Lower lobe of right lung (tissue), 2 donors: ENCODE measurements around the gene RNF43. TPM values are rescaled to one million over a fixed set of nuclear protein-coding genes. Genes with fewer than 3 reads are reported as not detected.

ENCODE experiments used
- ATAC-seq, 2 donors: fragments of 200-7000 bp; cut with Tn5 transposase; one replicate each; pipeline ENCODE4 v1.9.1; 2020 to 2022; ENCODE audit warnings: mild to moderate bottlenecking in 2 of 2, moderate library complexity in 2 of 2
- DNase-seq: peaks from one replicate; pipeline ENCODE4 v3.0.0-alpha.2; 2020
- H3K27ac ChIP-seq: fragments of 200-600 bp; one replicate; pipeline ENCODE4 v1.8.0; 2022
- H3K27me3 ChIP-seq: fragments of 200-600 bp; one replicate; pipeline ENCODE4 v1.8.0; 2022; ENCODE audit warnings: low read depth
- H3K36me3 ChIP-seq: fragments of 200-600 bp; one replicate; pipeline ENCODE4 v1.8.0; 2022; ENCODE audit warnings: mild to moderate bottlenecking
- H3K4me1 ChIP-seq: fragments of 200-600 bp; one replicate; pipeline ENCODE4 v1.8.0; 2022
- H3K4me3 ChIP-seq: fragments of 200-600 bp; one replicate; pipeline ENCODE4 v1.8.0; 2022; ENCODE audit warnings: mild to moderate bottlenecking
- H3K9me3 ChIP-seq: fragments of 200-600 bp; one replicate; pipeline ENCODE4 v1.8.0; 2022
- intact Hi-C: fragments of 100-400 bp; cut with DNase I; formaldehyde crosslinking; loops from one replicate; pipeline ENCODE4 v1.11.0; 2022
- total RNA-seq: library from RNA; stranded (reverse); fragmentation: NEBNext Ultra II Directional; extraction: Animal tissue kit (Norgen Biotek cat#: 25700); gene quantifications from one replicate; pipeline ENCODE4 v1.2.1, GENCODE V29; 2021
- TF ChIP-seq, protein P1 (sequence below): fragments of 200-600 bp; IDR thresholded peaks from one replicate; pipeline ENCODE4 v1.8.0; 2022; ENCODE audit warnings: antibody characterized with exemption, mild to moderate bottlenecking
- donor health status: DM: no; HTN: yes; CAD: no; lungs with severe emphysema.

RNF43 gene
- total RNA-seq, 1 donor from 2014 or later = 9.7 TPM

DNA sequence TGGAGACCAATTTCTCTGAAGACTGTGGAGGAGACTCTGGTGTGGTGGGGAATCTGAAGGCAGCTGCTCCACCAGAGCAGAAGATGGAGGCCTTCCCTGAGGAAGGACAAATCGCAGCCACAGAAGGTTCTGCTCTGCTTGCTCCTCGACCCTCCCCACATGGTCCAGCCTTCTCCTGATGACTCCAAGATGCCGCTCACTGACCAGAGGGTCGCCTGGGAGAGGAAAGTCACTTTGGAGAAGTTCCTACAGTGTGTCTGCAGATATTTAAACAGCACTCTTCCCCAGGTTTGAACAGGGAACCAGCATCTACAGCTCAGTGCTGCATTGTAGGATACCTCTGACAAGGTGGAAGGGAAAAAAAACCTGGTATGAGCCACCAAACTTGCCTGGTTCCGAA lies 44.3 kb downstream of the RNF43 start:
- TF ChIP-seq, protein P1, sequence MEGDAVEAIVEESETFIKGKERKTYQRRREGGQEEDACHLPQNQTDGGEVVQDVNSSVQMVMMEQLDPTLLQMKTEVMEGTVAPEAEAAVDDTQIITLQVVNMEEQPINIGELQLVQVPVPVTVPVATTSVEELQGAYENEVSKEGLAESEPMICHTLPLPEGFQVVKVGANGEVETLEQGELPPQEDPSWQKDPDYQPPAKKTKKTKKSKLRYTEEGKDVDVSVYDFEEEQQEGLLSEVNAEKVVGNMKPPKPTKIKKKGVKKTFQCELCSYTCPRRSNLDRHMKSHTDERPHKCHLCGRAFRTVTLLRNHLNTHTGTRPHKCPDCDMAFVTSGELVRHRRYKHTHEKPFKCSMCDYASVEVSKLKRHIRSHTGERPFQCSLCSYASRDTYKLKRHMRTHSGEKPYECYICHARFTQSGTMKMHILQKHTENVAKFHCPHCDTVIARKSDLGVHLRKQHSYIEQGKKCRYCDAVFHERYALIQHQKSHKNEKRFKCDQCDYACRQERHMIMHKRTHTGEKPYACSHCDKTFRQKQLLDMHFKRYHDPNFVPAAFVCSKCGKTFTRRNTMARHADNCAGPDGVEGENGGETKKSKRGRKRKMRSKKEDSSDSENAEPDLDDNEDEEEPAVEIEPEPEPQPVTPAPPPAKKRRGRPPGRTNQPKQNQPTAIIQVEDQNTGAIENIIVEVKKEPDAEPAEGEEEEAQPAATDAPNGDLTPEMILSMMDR = no peak
- ATAC-seq (no peak), DNase-seq (no peak)
- Histone ChIP-seq H3K9me3 (no peaks in the 10 kb centered on the region), H3K4me1 (peaks cover 20% of the 10 kb centered on the region), H3K4me3 (no peak overlapping the region), H3K36me3 (peaks cover 5% of the 10 kb centered on the region), H3K27me3 (no peaks in the 10 kb centered on the region), H3K27ac (no peak overlapping the region)
- intact Hi-C loops = no loop called here

DNA sequence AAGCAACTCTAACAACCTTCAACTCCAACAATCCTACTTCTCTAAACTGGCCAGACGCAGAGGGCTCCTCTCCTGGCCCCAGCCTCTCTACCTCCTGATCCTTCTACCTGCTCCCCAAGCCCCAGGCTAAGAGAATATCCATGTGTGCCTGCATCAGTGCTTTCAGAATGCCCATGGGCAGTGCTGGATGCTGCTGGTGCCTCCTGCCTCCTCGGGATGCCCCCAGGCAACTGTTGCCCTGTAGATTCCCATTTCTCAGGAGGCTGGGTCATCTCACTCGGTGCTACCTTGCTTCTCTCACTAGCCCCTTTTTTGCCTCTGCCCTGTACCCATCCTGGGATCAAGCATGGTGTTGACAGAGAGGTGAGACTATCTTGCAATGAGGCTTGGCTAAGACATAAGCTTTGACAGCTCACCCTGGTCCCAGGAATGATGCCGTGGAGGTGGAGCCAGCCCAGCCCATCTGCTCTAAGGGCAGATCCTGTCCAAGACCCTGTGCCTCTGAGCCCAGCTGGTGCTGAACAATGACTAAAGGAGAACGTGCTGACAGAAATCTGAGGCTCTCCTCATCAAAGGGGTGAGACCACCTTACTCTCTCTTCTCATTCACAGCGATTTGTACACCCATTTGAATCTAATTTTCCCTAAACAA lies 45.9 kb downstream of the RNF43 start:
- DNase-seq = no peak
- peaks cover 5% of the 10 kb centered on the region for H3K36me3 ChIP-seq
- no peak for ATAC-seq
- H3K9me3 ChIP-seq = no peaks in the 10 kb centered on the region
- no peaks in the 10 kb centered on the region for H3K27me3 ChIP-seq
- intact Hi-C loops = no loop called here
- peaks cover 11% of the 10 kb centered on the region for H3K4me1 ChIP-seq
- no peak overlapping the region for H3K27ac ChIP-seq
- TF ChIP-seq, protein P1 = no peak
- H3K4me3 ChIP-seq = no peak overlapping the region

DNA sequence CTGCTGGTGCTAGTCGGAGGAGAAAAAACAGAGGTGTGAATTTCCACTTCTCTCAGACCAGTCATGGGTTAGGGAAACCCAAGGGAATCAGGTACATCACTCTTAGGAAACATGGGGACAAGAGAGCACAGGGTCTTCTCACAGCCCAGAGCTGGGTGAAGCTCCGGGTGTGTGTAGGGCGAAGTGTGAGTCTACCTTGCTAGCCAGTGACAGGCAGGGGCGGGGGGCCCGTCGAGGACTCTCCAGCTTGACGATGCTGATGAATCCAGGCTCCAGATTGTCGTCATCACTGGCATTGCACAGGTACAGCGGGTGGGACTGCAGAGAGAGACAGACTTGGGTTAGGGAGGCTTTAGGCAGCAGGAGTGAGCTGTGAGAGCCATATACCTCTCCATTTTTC lies 46.6 kb downstream of the RNF43 start:
- DNase-seq (no peak), ATAC-seq (no peak)
- intact Hi-C loops = no loop called here
- Histone ChIP-seq H3K9me3 (no peaks in the 10 kb centered on the region), H3K36me3 (peaks cover 5% of the 10 kb centered on the region), H3K27me3 (no peaks in the 10 kb centered on the region), H3K4me1 (peaks cover 4% of the 10 kb centered on the region), H3K4me3 (no peak overlapping the region), H3K27ac (no peak overlapping the region)
- TF ChIP-seq, protein P1 = no peak

DNA sequence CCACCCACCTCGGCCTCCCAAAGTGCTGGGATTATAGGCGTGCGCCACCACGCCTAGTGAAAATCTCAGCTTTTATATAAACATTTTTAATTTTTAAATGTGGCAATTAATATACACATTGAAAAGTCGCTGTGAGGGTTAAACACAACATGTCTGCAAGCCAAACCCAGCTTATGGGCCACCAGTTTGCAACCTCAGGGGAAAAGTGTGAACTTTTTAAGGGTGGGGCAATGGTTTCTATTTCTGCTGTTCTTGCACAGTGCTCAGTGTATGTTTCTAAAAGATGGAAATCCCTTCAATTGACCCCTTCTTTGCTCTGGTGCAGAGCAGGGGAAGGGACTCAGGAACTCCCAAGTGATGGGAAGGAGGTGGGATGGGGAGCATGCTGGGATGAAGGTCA lies 47.0 kb downstream of the RNF43 start:
- DNase-seq (no peak), ATAC-seq (no peak)
- H3K4me1 ChIP-seq = peaks cover under 1% of the 10 kb centered on the region
- TF ChIP-seq, protein P1 = no peak
- H3K9me3 ChIP-seq = no peaks in the 10 kb centered on the region
- no peaks in the 10 kb centered on the region for H3K27me3 ChIP-seq
- H3K27ac ChIP-seq = no peak overlapping the region
- intact Hi-C loops = no loop called here
- peaks cover 5% of the 10 kb centered on the region for H3K36me3 ChIP-seq
- no peak overlapping the region for H3K4me3 ChIP-seq

DNA sequence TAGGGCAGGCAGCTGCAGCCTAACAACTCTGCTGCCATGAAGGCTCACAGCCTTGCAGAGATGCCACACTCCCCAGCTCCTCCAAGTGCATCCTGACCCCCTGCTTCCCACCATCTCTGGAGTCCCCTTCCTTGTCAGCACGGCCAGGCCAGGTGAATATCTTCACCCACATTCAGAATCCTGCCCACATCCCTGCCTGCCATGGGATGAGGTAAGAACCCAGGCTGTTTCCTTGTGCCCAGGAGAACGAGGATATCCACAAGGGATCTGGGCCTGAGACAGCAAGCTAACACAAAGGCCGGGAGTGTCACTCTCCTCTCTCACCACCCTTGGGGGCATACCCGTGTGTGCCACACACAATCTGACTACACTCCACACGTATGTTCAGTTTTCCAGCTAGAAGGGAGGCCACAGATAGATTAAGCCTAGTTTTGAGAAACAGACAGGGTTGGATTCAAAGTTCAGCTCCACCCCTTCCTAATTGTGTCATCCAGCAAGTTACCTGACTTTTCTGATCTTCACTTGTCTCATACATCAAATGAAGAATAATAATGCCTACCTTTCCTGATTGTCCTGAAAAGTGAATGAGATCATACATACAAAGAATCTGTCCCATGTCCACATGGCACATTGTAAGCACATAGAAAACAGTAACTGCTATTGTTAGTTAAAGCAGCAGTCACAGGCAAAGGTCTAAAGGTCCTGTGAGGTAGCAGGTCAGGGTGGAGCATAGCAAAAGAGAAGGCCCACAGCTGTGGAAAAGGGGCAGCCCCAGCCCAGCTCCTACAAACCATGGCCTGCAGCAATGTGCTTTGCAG lies 47.9 kb downstream of the RNF43 start:
- Histone ChIP-seq H3K4me3 (no peak overlapping the region), H3K36me3 (peaks cover 5% of the 10 kb centered on the region), H3K9me3 (no peaks in the 10 kb centered on the region), H3K27me3 (no peaks in the 10 kb centered on the region), H3K4me1 (no peaks in the 10 kb centered on the region), H3K27ac (no peak overlapping the region)
- intact Hi-C loops = no loop called here
- DNase-seq = no peak
- ATAC-seq = no peak
- TF ChIP-seq, protein P1 = no peak
